Placental pericyte (primary cell): ENCODE measurements around the gene SEC16A. TPM values are rescaled to one million over a fixed set of nuclear protein-coding genes. Genes with fewer than 3 reads are reported as not detected.

Experiments used
- small RNA-seq: library from RNA; depleted of rRNA; stranded (forward); fragments of <200 nt; gene quantifications from one replicate; pipeline ENCODE3, GENCODE V24; 2012; ENCODE audit warnings: low replicate concordance
- total RNA-seq: library from RNA; depleted of rRNA; stranded (reverse); fragments of >200 nt; gene quantifications from 2 replicates; pipeline ENCODE4 v1.2.3, GENCODE V29; 2012

Gene SEC16A, protein sequence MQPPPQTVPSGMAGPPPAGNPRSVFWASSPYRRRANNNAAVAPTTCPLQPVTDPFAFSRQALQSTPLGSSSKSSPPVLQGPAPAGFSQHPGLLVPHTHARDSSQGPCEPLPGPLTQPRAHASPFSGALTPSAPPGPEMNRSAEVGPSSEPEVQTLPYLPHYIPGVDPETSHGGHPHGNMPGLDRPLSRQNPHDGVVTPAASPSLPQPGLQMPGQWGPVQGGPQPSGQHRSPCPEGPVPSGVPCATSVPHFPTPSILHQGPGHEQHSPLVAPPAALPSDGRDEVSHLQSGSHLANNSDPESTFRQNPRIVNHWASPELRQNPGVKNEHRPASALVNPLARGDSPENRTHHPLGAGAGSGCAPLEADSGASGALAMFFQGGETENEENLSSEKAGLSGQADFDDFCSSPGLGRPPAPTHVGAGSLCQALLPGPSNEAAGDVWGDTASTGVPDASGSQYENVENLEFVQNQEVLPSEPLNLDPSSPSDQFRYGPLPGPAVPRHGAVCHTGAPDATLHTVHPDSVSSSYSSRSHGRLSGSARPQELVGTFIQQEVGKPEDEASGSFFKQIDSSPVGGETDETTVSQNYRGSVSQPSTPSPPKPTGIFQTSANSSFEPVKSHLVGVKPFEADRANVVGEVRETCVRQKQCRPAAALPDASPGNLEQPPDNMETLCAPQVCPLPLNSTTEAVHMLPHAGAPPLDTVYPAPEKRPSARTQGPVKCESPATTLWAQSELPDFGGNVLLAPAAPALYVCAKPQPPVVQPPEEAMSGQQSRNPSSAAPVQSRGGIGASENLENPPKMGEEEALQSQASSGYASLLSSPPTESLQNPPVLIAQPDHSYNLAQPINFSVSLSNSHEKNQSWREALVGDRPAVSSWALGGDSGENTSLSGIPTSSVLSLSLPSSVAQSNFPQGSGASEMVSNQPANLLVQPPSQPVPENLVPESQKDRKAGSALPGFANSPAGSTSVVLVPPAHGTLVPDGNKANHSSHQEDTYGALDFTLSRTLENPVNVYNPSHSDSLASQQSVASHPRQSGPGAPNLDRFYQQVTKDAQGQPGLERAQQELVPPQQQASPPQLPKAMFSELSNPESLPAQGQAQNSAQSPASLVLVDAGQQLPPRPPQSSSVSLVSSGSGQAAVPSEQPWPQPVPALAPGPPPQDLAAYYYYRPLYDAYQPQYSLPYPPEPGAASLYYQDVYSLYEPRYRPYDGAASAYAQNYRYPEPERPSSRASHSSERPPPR (N-terminal part only)
- 58.6 and 62.4 TPM in 2 replicates for total RNA-seq

DNA sequence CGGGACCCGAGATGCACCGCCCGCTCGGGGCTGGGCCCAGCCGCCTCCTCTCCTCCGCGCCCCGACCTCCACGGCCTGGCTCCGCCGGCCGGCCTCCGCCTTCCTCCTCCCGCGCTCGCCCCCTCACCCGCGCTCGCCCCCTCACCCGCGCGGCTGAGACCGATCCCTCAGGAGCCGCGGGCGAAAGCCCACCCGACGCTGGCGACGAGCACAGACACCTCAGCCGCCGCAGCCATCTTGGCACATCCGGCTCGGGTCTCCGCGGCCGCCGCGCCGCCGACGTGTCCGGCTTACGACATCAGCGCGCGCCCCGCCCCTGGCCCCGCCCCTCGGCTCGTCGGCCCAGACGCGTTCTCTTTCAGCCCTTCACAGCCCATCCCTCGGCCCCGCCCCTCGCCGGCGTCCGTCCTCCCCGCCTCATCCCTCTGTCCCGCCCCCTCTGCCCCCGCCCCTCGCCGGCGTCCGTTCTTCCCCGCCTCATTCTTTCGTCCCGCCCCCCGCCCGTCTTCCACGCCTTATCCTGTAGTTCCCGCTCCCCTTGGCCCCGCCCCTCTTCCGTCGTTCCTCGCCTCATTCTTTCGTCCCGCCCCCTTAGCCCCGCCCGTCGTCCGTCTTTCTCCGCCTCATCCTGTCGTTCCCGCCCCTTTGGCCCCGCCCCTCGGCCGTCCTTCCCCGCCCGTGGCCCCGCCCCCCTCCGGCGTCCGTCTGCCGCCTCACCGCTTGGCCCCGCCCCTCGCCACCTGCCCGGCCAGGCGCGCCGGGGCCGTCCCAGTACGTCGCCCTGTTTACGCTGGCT is at the start of gene SEC16A:
TSS of gene SEC16A (minus strand) at position 248 of the 796 bp plus-strand sequence. CDS start 5,425 bp downstream, outside the sequence.

DNA sequence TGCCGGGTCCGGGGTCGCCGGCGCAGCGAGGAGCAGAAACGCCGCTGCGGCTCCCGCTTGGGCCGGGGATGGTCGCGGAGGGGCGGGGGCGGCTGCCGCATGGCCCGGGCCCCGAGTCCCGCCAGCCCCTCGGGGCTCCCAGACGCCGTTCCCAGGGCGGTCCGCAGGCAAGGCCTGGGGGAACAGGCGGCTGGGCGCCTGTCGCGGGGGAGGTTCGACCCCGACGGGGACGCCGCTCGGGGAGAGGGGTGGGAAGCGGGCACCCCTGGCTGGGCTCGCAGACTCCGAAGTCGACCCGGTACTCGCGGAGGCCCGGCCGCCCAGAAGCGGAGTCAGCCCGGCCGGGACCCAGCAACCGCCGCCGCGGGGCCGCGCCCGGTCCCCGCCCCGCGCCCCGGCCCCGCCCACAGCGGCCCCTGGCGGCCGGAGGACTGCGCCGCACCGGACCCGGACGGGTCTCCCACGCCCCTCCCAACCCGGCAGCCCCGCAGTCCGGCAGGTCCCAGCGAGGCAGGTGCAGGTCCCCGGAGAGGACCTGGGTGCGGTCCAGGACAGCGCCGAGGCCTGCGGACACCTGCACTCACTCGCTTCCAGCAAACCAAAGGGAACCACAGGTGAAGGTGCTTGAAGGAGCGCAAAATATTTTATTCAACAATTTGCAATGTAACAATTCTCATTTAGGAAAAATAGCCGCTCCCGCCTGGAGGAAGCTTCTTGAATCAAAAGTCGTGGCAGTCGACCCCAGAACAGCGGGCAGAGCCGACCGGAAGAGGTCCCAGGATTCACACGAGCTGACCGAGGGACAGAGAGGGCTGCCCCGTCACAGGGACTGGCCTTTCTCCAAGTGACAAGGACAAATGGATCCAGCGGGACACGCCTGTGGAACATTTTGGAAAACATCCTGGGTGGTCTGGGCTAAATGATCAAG is 43.1 kb downstream of the SEC16A start, which contains the start of gene INPP5E:
TSS of gene INPP5E (minus strand) at position 365 of the 928 bp plus-strand sequence. CDS start 426 bp downstream, outside the sequence.

DNA sequence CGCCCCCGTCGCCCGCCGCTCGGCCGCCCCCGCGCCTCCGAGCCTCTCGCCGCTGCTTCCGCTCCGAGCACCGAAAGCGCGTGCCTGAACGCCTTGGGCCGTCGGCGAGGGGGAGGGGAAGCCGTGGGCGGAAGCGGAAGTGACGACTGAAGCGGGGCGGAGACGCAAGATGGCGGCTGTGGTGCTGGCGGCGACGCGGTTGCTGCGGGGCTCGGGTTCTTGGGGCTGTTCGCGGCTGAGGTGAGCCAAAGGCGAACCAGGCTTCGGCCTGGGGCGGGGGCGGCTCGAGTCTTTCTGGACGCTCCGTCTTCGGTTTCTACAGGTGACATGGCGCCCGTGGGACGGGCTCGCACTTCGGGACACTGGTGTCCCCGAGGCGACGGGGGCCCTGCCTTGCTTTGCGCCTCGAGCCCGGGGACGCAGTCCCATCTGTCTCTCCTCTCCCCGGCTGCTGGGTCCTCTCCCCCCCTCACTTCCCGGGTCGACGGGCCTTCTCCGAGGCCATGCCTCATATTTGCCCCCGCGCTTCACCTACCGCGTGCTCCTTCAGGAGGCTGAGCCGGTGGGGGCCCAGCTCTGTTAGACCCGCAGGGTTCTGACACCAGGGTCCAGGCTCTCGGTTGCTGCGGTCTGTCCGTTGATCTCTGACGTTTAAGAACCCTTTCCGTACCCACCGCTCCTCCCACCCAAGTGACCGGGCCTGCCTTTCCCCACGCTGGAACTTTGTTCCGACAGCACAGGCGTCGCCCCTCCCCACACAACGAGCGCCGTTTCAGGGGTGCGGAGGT is 72.1 kb downstream of the SEC16A start, which contains the start of the genes ENTR1 and PMPCA:
TSS of gene ENTR1 (minus strand) at position 115 of the 788 bp plus-strand sequence. CDS start 217 bp downstream, outside the sequence.
TSS of gene PMPCA (plus strand) at position 159 of the 788 bp plus-strand sequence. CDS start at position 170, 11 bp downstream.

DNA sequence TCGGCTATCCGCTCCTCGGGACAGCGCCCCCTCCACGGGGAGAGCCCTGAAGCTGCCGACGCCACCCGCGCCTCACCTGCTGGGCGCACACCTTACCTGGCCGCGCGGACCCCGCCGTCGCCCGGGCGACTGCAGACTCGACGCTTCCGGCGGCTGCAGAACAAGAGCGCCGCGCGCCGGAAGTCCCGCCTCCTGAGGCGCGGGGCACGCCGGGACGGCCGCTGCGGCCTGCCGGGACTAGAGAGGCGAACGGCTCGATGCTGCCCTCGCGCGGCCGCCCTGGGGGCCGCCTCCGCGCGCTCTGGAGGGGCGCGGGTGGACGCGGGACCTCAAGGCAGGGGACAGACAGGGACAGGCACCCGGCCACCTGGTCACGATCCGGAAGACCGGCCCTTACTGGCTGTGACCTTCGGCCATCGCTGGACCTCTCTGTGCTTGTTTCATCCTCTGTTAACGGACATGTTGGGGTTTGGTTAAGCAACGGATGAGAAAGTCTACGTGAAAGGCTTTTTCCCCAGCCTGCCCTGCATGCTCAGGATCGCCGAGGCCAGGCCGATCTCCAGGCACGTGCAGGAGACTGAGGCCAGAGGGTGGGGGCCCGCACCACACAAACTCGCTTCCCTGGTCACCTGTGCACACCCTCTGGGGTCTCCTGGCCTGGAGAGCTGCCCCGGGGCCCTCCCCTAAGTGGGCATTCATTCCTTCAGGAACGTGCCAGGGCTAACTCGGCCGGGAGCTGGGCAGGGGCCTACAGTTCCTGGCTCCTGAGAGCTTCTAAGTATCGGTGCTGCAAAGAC is 82.6 kb downstream of the SEC16A start, which contains the start of gene SNAPC4:
TSS of gene SNAPC4 (minus strand) at position 133 of the 797 bp plus-strand sequence. CDS start 1,742 bp downstream, outside the sequence.

Small RNAs within 50 kb of the gene (small RNA-seq; reads per million reads assigned to genes)
- not detected for gene MIR4673

Other genes with a start within 250 kb of the SEC16A start
- 12.5 and 19.3 TPM in 2 replicates for gene QSOX2, start 237.2 kb downstream of the SEC16A start, total RNA-seq
- gene CCDC187, start 178.9 kb downstream of the SEC16A start, total RNA-seq, result not detected in 2 replicates
- gene GPSM1, start 155.5 kb downstream of the SEC16A start, total RNA-seq, result 41.4 and 67.7 TPM in 2 replicates
- gene DNLZ, start 119.3 kb downstream of the SEC16A start, total RNA-seq, result 7.0 and 27.6 TPM in 2 replicates
- gene CARD9, start 109.4 kb downstream of the SEC16A start, total RNA-seq, result 3.9 and 12.9 TPM in 2 replicates
- 7.7 and 9.6 TPM in 2 replicates for gene SNAPC4, start 82.9 kb downstream of the SEC16A start, total RNA-seq
- gene ENTR1, start 72.4 kb downstream of the SEC16A start, total RNA-seq, result 37.9 and 47.8 TPM in 2 replicates
- gene PMPCA, start 72.4 kb downstream of the SEC16A start, total RNA-seq, result 41.1 and 62.1 TPM in 2 replicates
- gene INPP5E, start 43.2 kb downstream of the SEC16A start, total RNA-seq, result 6.8 and 14.7 TPM in 2 replicates
- 30.4 and 32.9 TPM in 2 replicates for gene NOTCH1, start 63.0 kb upstream of the SEC16A start, total RNA-seq
- gene EGFL7, start 179.9 kb upstream of the SEC16A start, total RNA-seq, result 5.7 and 17.9 TPM in 2 replicates
- 41.1 and 53.5 TPM in 2 replicates for gene AGPAT2, start 204.4 kb upstream of the SEC16A start, total RNA-seq
- 0.14 and 0.44 TPM in 2 replicates for gene DIPK1B, start 229.5 kb upstream of the SEC16A start, total RNA-seq